ENCODE results near the gene MARS1. TPM values are rescaled to one million over a fixed set of nuclear protein-coding genes. Genes with fewer than 3 reads are reported as not detected.

Gene MARS1
- total RNA-seq, 2 experiments from 2014 or later = 275 to 291 TPM

GRCh38 chr12:57465030-57465746, 22.7 kb upstream of the MARS1 start:
- H3K9me3 Mint-ChIP-seq (ENCODE audit: insufficient read depth) = no peaks in the 10 kb centered on the region
- POLR2A ChIA-PET = interaction anchor here (0.8 to 2.4 kb wide), 4 partner anchors 10 to 245 kb away, joined by 3 to 11 read pairs (median 4); partner anchors contain the start of gene DDIT3
- no peak overlapping the region for H3K4me3 Mint-ChIP-seq
- H3K36me3 Mint-ChIP-seq (ENCODE audit: low read depth) = peaks cover 29% of the 10 kb centered on the region
- peaks cover 8% of the 10 kb centered on the region for H3K27me3 Mint-ChIP-seq (ENCODE audit: low read depth)
- peak overlapping the region; percentile 13 for H3K27ac Mint-ChIP-seq
- H3K4me1 Mint-ChIP-seq (ENCODE audit: low read depth) = peaks cover 49% of the 10 kb centered on the region
- CTCF ChIA-PET = interaction anchor here (2.1 to 2.3 kb wide), 2 partner anchors 10 to 12 kb away, joined by 8 to 14 read pairs; partner anchors contain the start of gene INHBE
- ATAC-seq = no peak
- DNase-seq = no peak

- ChIA-PET CTCF (interaction anchor here (0.8 to 2.3 kb wide), 4 partner anchors 8 to 14 kb away, joined by 3 to 14 read pairs (median 6); partner anchors contain the start of gene INHBE), POLR2A (interaction anchor here (0.6 to 2.4 kb wide), 6 partner anchors 9 to 1120 kb away, joined by 3 to 11 read pairs (median 3); partner anchors contain the start of gene DDIT3)
- no peak for DNase-seq
- Mint-ChIP-seq H3K4me3 (no peak overlapping the region), H3K36me3 (ENCODE audit: low read depth) (peaks cover 33% of the 10 kb centered on the region), H3K27me3 (ENCODE audit: low read depth) (peaks cover 3% of the 10 kb centered on the region), H3K4me1 (ENCODE audit: low read depth) (peaks cover 44% of the 10 kb centered on the region), H3K27ac (peak overlapping the region; percentile 5), H3K9me3 (ENCODE audit: insufficient read depth) (no peaks in the 10 kb centered on the region)
- no peak for ATAC-seq
These were observed 21.9 kb upstream of the MARS1 start for GRCh38 chr12:57465747-57466505.

GRCh38 chr12:57467212-57467874, 20.5 kb upstream of the MARS1 start:
- Mint-ChIP-seq H3K36me3 (ENCODE audit: low read depth) (peaks cover 45% of the 10 kb centered on the region), H3K27me3 (ENCODE audit: low read depth) (no peaks in the 10 kb centered on the region), H3K9me3 (ENCODE audit: insufficient read depth) (no peaks in the 10 kb centered on the region), H3K4me1 (ENCODE audit: low read depth) (peaks cover 45% of the 10 kb centered on the region), H3K27ac (peak overlapping the region; percentile 39), H3K4me3 (no peak overlapping the region)
- POLR2A ChIA-PET = interaction anchor here (1.5 kb wide), 1 partner anchor 10 kb away, joined by 3 read pairs; no protein-coding TSS in a partner anchor
- no peak for ATAC-seq
- CTCF ChIA-PET = interaction anchor here (0.9 to 2.1 kb wide), 2 partner anchors 9 kb away, joined by 3 to 14 read pairs; no protein-coding TSS in a partner anchor
- DNase-seq = no peak

GRCh38 chr12:57467915-57468314, 20.0 kb upstream of the MARS1 start:
- no peak overlapping the region for H3K27ac Mint-ChIP-seq
- no peaks in the 10 kb centered on the region for H3K9me3 Mint-ChIP-seq (ENCODE audit: insufficient read depth)
- POLR2A ChIA-PET = interaction anchor here (1.5 kb wide), 1 partner anchor 9 kb away, joined by 3 read pairs; no protein-coding TSS in a partner anchor
- DNase-seq (no peak), ATAC-seq (no peak)
- no peaks in the 10 kb centered on the region for H3K27me3 Mint-ChIP-seq (ENCODE audit: low read depth)
- no peak overlapping the region for H3K4me3 Mint-ChIP-seq
- H3K4me1 Mint-ChIP-seq (ENCODE audit: low read depth) = peaks cover 45% of the 10 kb centered on the region
- CTCF ChIA-PET = interaction anchor here (5.2 kb wide), 1 partner anchor 9 kb away, joined by 23 read pairs; the partner anchor contains the start of gene GLI1
- H3K36me3 Mint-ChIP-seq (ENCODE audit: low read depth) = peaks cover 50% of the 10 kb centered on the region

GRCh38 chr12:57469296-57470164, 18.3 kb upstream of the MARS1 start:
- Mint-ChIP-seq H3K9me3 (ENCODE audit: insufficient read depth) (no peaks in the 10 kb centered on the region), H3K4me1 (ENCODE audit: low read depth) (peaks cover 41% of the 10 kb centered on the region), H3K27me3 (ENCODE audit: low read depth) (no peaks in the 10 kb centered on the region), H3K36me3 (ENCODE audit: low read depth) (peaks cover 64% of the 10 kb centered on the region), H3K27ac (no peak overlapping the region), H3K4me3 (no peak overlapping the region)
- ATAC-seq (no peak), DNase-seq (no peak)
- ChIA-PET CTCF (interaction anchor here (3.0 to 5.2 kb wide), 2 partner anchors 11 kb away, joined by 8 to 23 read pairs; partner anchors contain the start of genes ARHGAP9 and GLI1), POLR2A (interaction anchor here (1.1 to 1.4 kb wide), 2 partner anchors 9 to 11 kb away, joined by 4 to 7 read pairs; no protein-coding TSS in a partner anchor)

GRCh38 chr12:57470286-57470969, 17.4 kb upstream of the MARS1 start:
- DNase-seq (no peak), ATAC-seq (no peak)
- Mint-ChIP-seq H3K27ac (no peak overlapping the region), H3K36me3 (ENCODE audit: low read depth) (peaks cover 69% of the 10 kb centered on the region), H3K4me1 (ENCODE audit: low read depth) (peaks cover 44% of the 10 kb centered on the region), H3K4me3 (no peak overlapping the region), H3K27me3 (ENCODE audit: low read depth) (no peaks in the 10 kb centered on the region), H3K9me3 (ENCODE audit: insufficient read depth) (no peaks in the 10 kb centered on the region)
- ChIA-PET POLR2A (interaction anchor here (1.4 to 2.8 kb wide), 2 partner anchors 8 kb away, joined by 7 to 11 read pairs; no protein-coding TSS in a partner anchor), CTCF (interaction anchor here (3.0 to 5.2 kb wide), 3 partner anchors 8 to 12 kb away, joined by 8 to 24 read pairs (median 23); partner anchors contain the start of genes ARHGAP9 and GLI1)

GRCh38 chr12:57470970-57471656, 16.8 kb upstream of the MARS1 start:
- Mint-ChIP-seq H3K4me1 (ENCODE audit: low read depth) (peaks cover 47% of the 10 kb centered on the region), H3K27me3 (ENCODE audit: low read depth) (no peaks in the 10 kb centered on the region), H3K36me3 (ENCODE audit: low read depth) (peaks cover 75% of the 10 kb centered on the region), H3K4me3 (no peak overlapping the region), H3K27ac (no peak overlapping the region), H3K9me3 (ENCODE audit: insufficient read depth) (no peaks in the 10 kb centered on the region)
- no peak for DNase-seq
- ChIA-PET CTCF (interaction anchor here (3.0 to 5.2 kb wide), 3 partner anchors 9 to 12 kb away, joined by 8 to 24 read pairs (median 23); partner anchors contain the start of genes ARHGAP9 and GLI1), POLR2A (interaction anchor here (0.5 to 2.8 kb wide), 2 partner anchors 9 to 359 kb away, joined by 3 to 11 read pairs; no protein-coding TSS in a partner anchor)
- ATAC-seq = no peak

GRCh38 chr12:57471661-57472060, 16.2 kb upstream of the MARS1 start:
- Mint-ChIP-seq H3K4me3 (no peak overlapping the region), H3K36me3 (ENCODE audit: low read depth) (peaks cover 81% of the 10 kb centered on the region), H3K27ac (no peak overlapping the region), H3K4me1 (ENCODE audit: low read depth) (peaks cover 51% of the 10 kb centered on the region), H3K27me3 (ENCODE audit: low read depth) (no peaks in the 10 kb centered on the region), H3K9me3 (ENCODE audit: insufficient read depth) (no peaks in the 10 kb centered on the region)
- ChIA-PET POLR2A (interaction anchor here (2.8 kb wide), 1 partner anchor 10 kb away, joined by 11 read pairs; no protein-coding TSS in a partner anchor), CTCF (interaction anchor here (3.0 to 5.2 kb wide), 3 partner anchors 9 to 13 kb away, joined by 8 to 24 read pairs (median 23); partner anchors contain the start of genes ARHGAP9 and GLI1)
- ATAC-seq (no peak), DNase-seq (no peak)

- Mint-ChIP-seq H3K4me3 (no peak overlapping the region), H3K27ac (no peak overlapping the region), H3K9me3 (ENCODE audit: insufficient read depth) (no peaks in the 10 kb centered on the region), H3K36me3 (ENCODE audit: low read depth) (peaks cover 82% of the 10 kb centered on the region), H3K4me1 (ENCODE audit: low read depth) (peaks cover 50% of the 10 kb centered on the region), H3K27me3 (ENCODE audit: low read depth) (no peaks in the 10 kb centered on the region)
- ChIA-PET POLR2A (interaction anchor here (2.8 kb wide), 1 partner anchor 10 kb away, joined by 11 read pairs; no protein-coding TSS in a partner anchor), CTCF (interaction anchor here (3.0 to 5.2 kb wide), 3 partner anchors 8 to 14 kb away, joined by 8 to 24 read pairs (median 23); partner anchors contain the start of genes ARHGAP9 and GLI1)
- no peak for DNase-seq
- ATAC-seq = no peak
These were observed 15.5 kb upstream of the MARS1 start for GRCh38 chr12:57472391-57472790.

Measured in activated CD8-positive, alpha-beta T cell treated with anti-CD3 and anti-CD28 coated beads, Interleukin-2, amount 10 ng/mL, durations not matched to agents 7 days and 5 days (primary cell).